HG02610 (cell line): ENCODE data around the gene PDGFRB.

Experiments
- ATAC-seq: cut with Tn5 transposase; IDR thresholded peaks from one replicate; pipeline ENCODE4 v1.9.1; 2021; ENCODE audit warnings: mild to moderate bottlenecking, moderate library complexity; ENCODE audit not compliant: unreplicated experiment

PDGFRB gene

GRCh38 chr5:150069672-150070627 is 85.7 kb downstream of the PDGFRB start:
- ATAC-seq: no peak

- no peak for ATAC-seq
These were observed 86.5 kb downstream of the PDGFRB start for GRCh38 chr5:150068961-150069645.

- ATAC-seq: no peak
These were observed 87.2 kb downstream of the PDGFRB start for GRCh38 chr5:150068472-150068871.

GRCh38 chr5:150068071-150068470 is 87.6 kb downstream of the PDGFRB start:
- ATAC-seq: no peak

- ATAC-seq: peak; percentile 28
These were observed 88.2 kb downstream of the PDGFRB start for GRCh38 chr5:150067405-150067960.

GRCh38 chr5:150066901-150067396 is 88.7 kb downstream of the PDGFRB start:
- peak; percentile 80 for ATAC-seq

GRCh38 chr5:150066436-150066835 is 89.2 kb downstream of the PDGFRB start:
- ATAC-seq: no peak

- no peak for ATAC-seq
These were observed 89.8 kb downstream of the PDGFRB start for GRCh38 chr5:150065886-150066285.

GRCh38 chr5:150065346-150065745 is 90.3 kb downstream of the PDGFRB start:
- ATAC-seq: no peak

- ATAC-seq: no peak
These were observed 90.9 kb downstream of the PDGFRB start for GRCh38 chr5:150064681-150065220.
